ENCODE results near the gene TPD52L1. TPM values are rescaled to one million over a fixed set of nuclear protein-coding genes. Genes with fewer than 3 reads are reported as not detected.

The TPD52L1 gene
- total RNA-seq, 1 donor from 2014 or later, result 7.2 TPM

GRCh38 chr6:125173341-125174095 lies 19.9 kb downstream of the TPD52L1 start:
- peaks cover 2% of the 10 kb centered on the region for H3K36me3 Mint-ChIP-seq (ENCODE audit: unreplicated experiment)
- H3K4me1 Mint-ChIP-seq (ENCODE audit: unreplicated experiment), result peaks cover 2% of the 10 kb centered on the region
- no peak for TF ChIP-seq CTCF (IDR thresholded peaks at IDR 0.05)
- H3K9me3 Mint-ChIP-seq (ENCODE audit: unreplicated experiment), result no peaks in the 10 kb centered on the region
- H3K27me3 Mint-ChIP-seq (ENCODE audit: unreplicated experiment), result no peaks in the 10 kb centered on the region
- DNase-seq (ENCODE audit: extremely low spot score, unreplicated experiment), result no peak
- H3K27ac Mint-ChIP-seq (ENCODE audit: unreplicated experiment), result no peak overlapping the region
- H3K4me3 Mint-ChIP-seq (ENCODE audit: unreplicated experiment), result no peak overlapping the region

- no peak for DNase-seq (ENCODE audit: extremely low spot score, unreplicated experiment)
- Mint-ChIP-seq H3K9me3 (ENCODE audit: unreplicated experiment) (no peaks in the 10 kb centered on the region), H3K4me1 (ENCODE audit: unreplicated experiment) (no peaks in the 10 kb centered on the region), H3K27ac (ENCODE audit: unreplicated experiment) (no peak overlapping the region), H3K36me3 (ENCODE audit: unreplicated experiment) (peaks cover 2% of the 10 kb centered on the region), H3K27me3 (ENCODE audit: unreplicated experiment) (no peaks in the 10 kb centered on the region), H3K4me3 (ENCODE audit: unreplicated experiment) (no peak overlapping the region)
- no peak for TF ChIP-seq CTCF (IDR thresholded peaks at IDR 0.05)
These were observed 21.1 kb downstream of the TPD52L1 start for GRCh38 chr6:125174626-125175025.

- Mint-ChIP-seq H3K36me3 (ENCODE audit: unreplicated experiment) (peaks cover 2% of the 10 kb centered on the region), H3K9me3 (ENCODE audit: unreplicated experiment) (no peaks in the 10 kb centered on the region), H3K4me1 (ENCODE audit: unreplicated experiment) (no peaks in the 10 kb centered on the region), H3K27me3 (ENCODE audit: unreplicated experiment) (no peaks in the 10 kb centered on the region), H3K27ac (ENCODE audit: unreplicated experiment) (no peak overlapping the region), H3K4me3 (ENCODE audit: unreplicated experiment) (no peak overlapping the region)
- TF ChIP-seq CTCF (IDR thresholded peaks at IDR 0.05), result no peak
- DNase-seq (ENCODE audit: extremely low spot score, unreplicated experiment), result no peak
These were observed 22.0 kb downstream of the TPD52L1 start for GRCh38 chr6:125175466-125176048.

GRCh38 chr6:125182237-125183008 lies 28.9 kb downstream of the TPD52L1 start:
- no peak for DNase-seq (ENCODE audit: extremely low spot score, unreplicated experiment)
- no peak for TF ChIP-seq CTCF (IDR thresholded peaks at IDR 0.05)
- Mint-ChIP-seq H3K4me3 (ENCODE audit: unreplicated experiment) (no peak overlapping the region), H3K36me3 (ENCODE audit: unreplicated experiment) (no peaks in the 10 kb centered on the region), H3K27ac (ENCODE audit: unreplicated experiment) (peak overlapping the region; percentile 59), H3K9me3 (ENCODE audit: unreplicated experiment) (no peaks in the 10 kb centered on the region), H3K27me3 (ENCODE audit: unreplicated experiment) (no peaks in the 10 kb centered on the region), H3K4me1 (ENCODE audit: unreplicated experiment) (peaks cover 17% of the 10 kb centered on the region)

- Mint-ChIP-seq H3K27ac (ENCODE audit: unreplicated experiment) (peak overlapping the region; percentile 59), H3K4me3 (ENCODE audit: unreplicated experiment) (no peak overlapping the region), H3K4me1 (ENCODE audit: unreplicated experiment) (peaks cover 22% of the 10 kb centered on the region), H3K9me3 (ENCODE audit: unreplicated experiment) (no peaks in the 10 kb centered on the region), H3K36me3 (ENCODE audit: unreplicated experiment) (no peaks in the 10 kb centered on the region), H3K27me3 (ENCODE audit: unreplicated experiment) (no peaks in the 10 kb centered on the region)
- TF ChIP-seq CTCF (IDR thresholded peaks at IDR 0.05), result no peak
- no peak for DNase-seq (ENCODE audit: extremely low spot score, unreplicated experiment)
These were observed 29.8 kb downstream of the TPD52L1 start for GRCh38 chr6:125183391-125183790.
